Endothelial cell (in vitro differentiated cells): ENCODE results near the gene CRACDL. TPM values are rescaled to one million over a fixed set of nuclear protein-coding genes. Genes with fewer than 3 reads are reported as not detected.

Experiments
- DNase-seq: peaks from one replicate; pipeline ENCODE4 v3.0.0; 2021; ENCODE audit warnings: low spot score
- H3K27ac Mint-ChIP-seq: one replicate; pipeline ENCODE4 v1.8.0; 2021; ENCODE audit warnings: mixed read lengths, inconsistent platforms; ENCODE audit not compliant: unreplicated experiment
- H3K27me3 Mint-ChIP-seq: one replicate; pipeline ENCODE4 v1.8.0; 2021; ENCODE audit warnings: mild to moderate bottlenecking, moderate library complexity, mixed read lengths, inconsistent platforms; ENCODE audit not compliant: unreplicated experiment
- H3K36me3 Mint-ChIP-seq: one replicate; pipeline ENCODE4 v1.8.0; 2021; ENCODE audit warnings: mild to moderate bottlenecking, low read depth, mixed read lengths, inconsistent platforms; ENCODE audit not compliant: unreplicated experiment
- H3K4me1 Mint-ChIP-seq: one replicate; pipeline ENCODE4 v1.8.0; 2021; ENCODE audit warnings: mild to moderate bottlenecking, mixed read lengths, inconsistent platforms; ENCODE audit not compliant: unreplicated experiment
- H3K4me3 Mint-ChIP-seq: one replicate; pipeline ENCODE4 v1.8.0; 2021; ENCODE audit warnings: mild to moderate bottlenecking, mixed read lengths, inconsistent platforms; ENCODE audit not compliant: unreplicated experiment
- H3K9me3 Mint-ChIP-seq: one replicate; pipeline ENCODE4 v1.8.0; 2021; ENCODE audit warnings: mixed read lengths, inconsistent platforms; ENCODE audit not compliant: unreplicated experiment
- CTCF ChIP-seq: fragments of 200-600 bp; sonication (generic); IDR thresholded peaks from one replicate; pipeline ENCODE4 v1.5.0; 2021; ENCODE audit warnings: antibody characterized with exemption; ENCODE audit not compliant: unreplicated experiment
- total RNA-seq: library from RNA; stranded (reverse); fragmentation: NEBNext Ultra II Directional; extraction: Animal tissue kit (Norgen Biotek cat#: 25700); gene quantifications from one replicate; pipeline ENCODE4 v1.2.1, GENCODE V29; 2021; ENCODE audit not compliant: unreplicated experiment

Gene CRACDL
- total RNA-seq, 1 donor from 2014 or later = 3.3 TPM

- no peak overlapping the region for H3K4me3 Mint-ChIP-seq
- no peak overlapping the region for H3K27ac Mint-ChIP-seq
- H3K9me3 Mint-ChIP-seq = no peaks in the 10 kb centered on the region
- H3K27me3 Mint-ChIP-seq = peaks cover 7% of the 10 kb centered on the region
- no peak for DNase-seq
- no peak for TF ChIP-seq CTCF
- no peaks in the 10 kb centered on the region for H3K36me3 Mint-ChIP-seq
- H3K4me1 Mint-ChIP-seq = peaks cover 2% of the 10 kb centered on the region
Measured at GRCh38 chr2:98917031-98917471, 19.0 kb downstream of the CRACDL start.

GRCh38 chr2:98915751-98916358 lies 20.2 kb downstream of the CRACDL start:
- H3K27me3 Mint-ChIP-seq = peaks cover 7% of the 10 kb centered on the region
- no peak for TF ChIP-seq CTCF
- H3K4me3 Mint-ChIP-seq = no peak overlapping the region
- H3K9me3 Mint-ChIP-seq = no peaks in the 10 kb centered on the region
- H3K27ac Mint-ChIP-seq = no peak overlapping the region
- no peaks in the 10 kb centered on the region for H3K36me3 Mint-ChIP-seq
- H3K4me1 Mint-ChIP-seq = peaks cover 2% of the 10 kb centered on the region
- no peak for DNase-seq

GRCh38 chr2:98914713-98915580 lies 21.1 kb downstream of the CRACDL start:
- no peaks in the 10 kb centered on the region for H3K36me3 Mint-ChIP-seq
- H3K27ac Mint-ChIP-seq = no peak overlapping the region
- no peak for TF ChIP-seq CTCF
- H3K9me3 Mint-ChIP-seq = no peaks in the 10 kb centered on the region
- peaks cover 2% of the 10 kb centered on the region for H3K4me1 Mint-ChIP-seq
- peaks cover 7% of the 10 kb centered on the region for H3K27me3 Mint-ChIP-seq
- H3K4me3 Mint-ChIP-seq = no peak overlapping the region
- no peak for DNase-seq

- H3K4me3 Mint-ChIP-seq = no peak overlapping the region
- TF ChIP-seq CTCF = no peak
- H3K4me1 Mint-ChIP-seq = peaks cover 11% of the 10 kb centered on the region
- no peaks in the 10 kb centered on the region for H3K36me3 Mint-ChIP-seq
- no peaks in the 10 kb centered on the region for H3K9me3 Mint-ChIP-seq
- H3K27me3 Mint-ChIP-seq = peaks cover 9% of the 10 kb centered on the region
- H3K27ac Mint-ChIP-seq = no peak overlapping the region
- no peak for DNase-seq
Measured at GRCh38 chr2:98913916-98914712, 21.9 kb downstream of the CRACDL start.
